Tongue (tissue), 2 donors: Measurements from ENCODE around the gene APLN. TPM values are rescaled to one million over a fixed set of nuclear protein-coding genes. Genes with fewer than 3 reads are reported as not detected.

Source experiments
- DNase-seq: peaks from one replicate; pipeline ENCODE4 v3.0.0-alpha.2; 2015
- total RNA-seq: library from RNA; depleted of rRNA; stranded (reverse); fragments of >200 nt; gene quantifications from one replicate; pipeline ENCODE4 v1.2.3, GENCODE V29; 2014

APLN gene
- total RNA-seq, 1 donor from 2014 or later: 6.9 TPM

GRCh38 chrX:129640737-129641136 is 14.0 kb downstream of the APLN start:
- no peak for DNase-seq

- DNase-seq: no peak
These were observed 15.8 kb downstream of the APLN start for GRCh38 chrX:129638917-129639316.

GRCh38 chrX:129637217-129638109 is 17.3 kb downstream of the APLN start:
- DNase-seq: peak; percentile 82

- DNase-seq: no peak
These were observed 18.5 kb downstream of the APLN start for GRCh38 chrX:129636175-129636681.

- no peak for DNase-seq
These were observed 20.2 kb downstream of the APLN start for GRCh38 chrX:129634541-129634940.

- DNase-seq: peak; percentile 68
These were observed 22.3 kb downstream of the APLN start for GRCh38 chrX:129632443-129632842.

- no peak for DNase-seq
These were observed 22.9 kb downstream of the APLN start for GRCh38 chrX:129631849-129632248.

GRCh38 chrX:129629837-129630236 is 24.9 kb downstream of the APLN start:
- peak; percentile 47 for DNase-seq

- no peak for DNase-seq
These were observed 28.7 kb downstream of the APLN start for GRCh38 chrX:129626026-129626425.

- peak; percentile 25 for DNase-seq
These were observed 31.9 kb downstream of the APLN start for GRCh38 chrX:129622757-129623301.

GRCh38 chrX:129618997-129619396 is 35.8 kb downstream of the APLN start:
- DNase-seq: peak; percentile 73

GRCh38 chrX:129617420-129617819 is 37.3 kb downstream of the APLN start:
- no peak for DNase-seq

- DNase-seq: peak; percentile 37
These were observed 40.1 kb downstream of the APLN start for GRCh38 chrX:129614481-129615255.

GRCh38 chrX:129613596-129613995 is 41.2 kb downstream of the APLN start:
- no peak for DNase-seq

- DNase-seq: no peak
These were observed 42.4 kb downstream of the APLN start for GRCh38 chrX:129612396-129612795.

- DNase-seq: no peak
These were observed 45.4 kb downstream of the APLN start for GRCh38 chrX:129609395-129609794.

- no peak for DNase-seq
These were observed 46.3 kb downstream of the APLN start for GRCh38 chrX:129608496-129608895.

GRCh38 chrX:129606918-129607317 is 47.8 kb downstream of the APLN start:
- peak; percentile 82 for DNase-seq

- DNase-seq: peak; percentile 41
These were observed 53.8 kb downstream of the APLN start for GRCh38 chrX:129600981-129601424.

- no peak for DNase-seq
These were observed 54.8 kb downstream of the APLN start for GRCh38 chrX:129599996-129600395.

GRCh38 chrX:129599499-129599898 is 55.3 kb downstream of the APLN start:
- DNase-seq: no peak

GRCh38 chrX:129597905-129598304 is 56.9 kb downstream of the APLN start:
- DNase-seq: no peak

GRCh38 chrX:129596077-129596476 is 58.7 kb downstream of the APLN start:
- DNase-seq: no peak
